T-helper 2 cell (primary cell): ENCODE data around the gene MIA.
"Not testable (repeated sequence)": the region's sequence is repeated elsewhere in the genome, so short reads cannot be mapped to it uniquely, and the experiment has no call there.

Experiments
- DNase-seq, 5 experiments: peaks; one replicate each; pipeline versions ENCODE4 v3.0.0 to v3.0.0-alpha.2; 2012 to 2022
- total RNA-seq, 2 donors: gene quantifications; one replicate each; lab custom pipeline; 2026; lab: John Stamatoyannopoulos, UW

MIA gene
- total RNA-seq = 0.07 to 0.31 reads per million in 2 donors

GRCh38 chr19:40774916-40775631, at the start of gene MIA:
Gene MIA (plus strand): TSS chr19:40775521. CDS start chr19:40775543, 22 bp downstream.
- no peak for DNase-seq

- DNase-seq = no peak
Observed at GRCh38 chr19:40726279-40726678, 49.0 kb upstream of the MIA start.

GRCh38 chr19:40730065-40730464, 45.3 kb upstream of the MIA start:
- not testable (repeated sequence) for DNase-seq

GRCh38 chr19:40732304-40732703, 43.0 kb upstream of the MIA start:
- not testable (repeated sequence) for DNase-seq

DNA sequence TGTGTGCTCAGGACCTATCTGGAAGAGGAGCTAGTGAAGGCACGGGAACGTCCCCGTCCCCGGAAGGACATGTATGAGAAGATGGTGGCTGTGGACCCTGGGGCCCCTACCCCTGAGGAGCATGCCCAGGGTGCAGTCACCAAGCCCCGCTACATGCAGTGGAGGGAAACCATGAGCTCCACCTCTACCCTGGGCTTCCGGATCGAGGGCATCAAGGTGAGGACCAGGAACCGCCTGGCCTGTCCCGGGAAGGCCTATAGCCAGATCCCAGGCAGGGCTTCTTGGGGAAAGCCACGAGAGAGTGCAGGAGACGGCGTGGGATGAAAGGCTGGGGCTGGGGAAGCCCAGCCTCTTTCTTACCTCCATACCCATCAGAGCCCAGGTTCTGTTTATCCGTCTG, 42.2 kb upstream of the MIA start:
- no peak for DNase-seq

DNA sequence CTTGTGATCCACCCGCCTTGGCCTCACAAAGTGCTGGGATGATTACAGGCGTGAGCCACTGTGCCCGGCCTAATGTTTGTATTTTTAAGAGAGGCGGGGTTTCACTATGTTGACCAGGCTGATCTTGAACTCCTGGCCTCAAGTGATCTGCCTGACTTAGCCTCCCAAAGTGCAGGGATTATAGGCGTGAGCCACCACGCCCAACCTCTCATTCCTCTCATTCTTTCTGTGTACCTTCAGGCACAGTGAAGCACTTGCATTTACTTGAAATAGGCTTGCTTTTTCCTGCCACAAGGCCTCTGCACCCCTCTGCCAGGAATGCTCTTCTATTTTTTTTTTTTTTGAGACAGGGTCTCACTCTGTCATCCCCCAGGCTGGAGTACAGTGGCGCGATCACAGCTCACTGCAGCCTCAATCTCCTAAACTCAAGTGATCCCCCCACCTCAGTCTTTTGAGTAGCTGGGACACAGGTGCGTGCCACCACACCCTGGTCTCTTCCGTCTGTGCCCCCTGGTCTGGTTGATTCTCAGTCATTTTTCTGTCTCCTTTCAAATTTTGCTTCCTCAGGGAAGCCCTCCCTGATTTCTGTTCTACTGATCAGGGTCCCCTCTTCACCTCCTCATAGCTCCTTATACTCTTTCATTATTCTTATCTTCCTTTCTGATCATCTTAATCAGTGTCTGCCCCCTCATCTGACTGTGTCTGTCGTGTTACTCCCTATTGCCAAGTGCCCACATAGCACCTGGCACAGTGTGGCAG, 40.1 kb upstream of the MIA start:
- no peak for DNase-seq

GRCh38 chr19:40736661-40737060, 38.7 kb upstream of the MIA start:
- no peak for DNase-seq

DNA sequence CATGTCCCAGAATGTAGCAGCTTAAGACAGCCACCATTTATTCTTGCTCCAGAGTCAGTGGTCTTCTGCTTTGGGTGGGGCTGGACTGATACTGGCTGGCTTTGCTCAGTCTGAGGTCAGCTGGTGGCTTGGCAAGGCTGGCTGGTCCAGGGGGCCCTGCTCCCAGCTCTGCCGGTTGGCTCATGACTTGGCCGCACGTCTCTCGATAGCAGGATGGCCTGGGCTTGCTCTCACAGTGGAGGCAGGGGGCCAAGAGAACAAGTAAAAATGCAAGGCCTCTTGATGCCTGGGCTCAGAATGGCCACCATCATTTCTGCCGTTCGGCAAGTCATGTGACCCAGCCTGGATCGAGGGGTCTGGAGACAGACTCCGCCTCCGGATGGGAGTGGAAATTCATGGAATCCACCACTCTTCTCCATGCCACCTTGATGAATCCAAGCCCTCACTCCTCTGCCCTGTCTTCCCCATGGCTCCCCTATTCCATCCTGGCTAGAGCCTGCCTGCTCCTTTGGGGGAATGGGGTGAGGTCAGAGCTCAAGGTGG, 38.1 kb upstream of the MIA start:
- no peak for DNase-seq

DNA sequence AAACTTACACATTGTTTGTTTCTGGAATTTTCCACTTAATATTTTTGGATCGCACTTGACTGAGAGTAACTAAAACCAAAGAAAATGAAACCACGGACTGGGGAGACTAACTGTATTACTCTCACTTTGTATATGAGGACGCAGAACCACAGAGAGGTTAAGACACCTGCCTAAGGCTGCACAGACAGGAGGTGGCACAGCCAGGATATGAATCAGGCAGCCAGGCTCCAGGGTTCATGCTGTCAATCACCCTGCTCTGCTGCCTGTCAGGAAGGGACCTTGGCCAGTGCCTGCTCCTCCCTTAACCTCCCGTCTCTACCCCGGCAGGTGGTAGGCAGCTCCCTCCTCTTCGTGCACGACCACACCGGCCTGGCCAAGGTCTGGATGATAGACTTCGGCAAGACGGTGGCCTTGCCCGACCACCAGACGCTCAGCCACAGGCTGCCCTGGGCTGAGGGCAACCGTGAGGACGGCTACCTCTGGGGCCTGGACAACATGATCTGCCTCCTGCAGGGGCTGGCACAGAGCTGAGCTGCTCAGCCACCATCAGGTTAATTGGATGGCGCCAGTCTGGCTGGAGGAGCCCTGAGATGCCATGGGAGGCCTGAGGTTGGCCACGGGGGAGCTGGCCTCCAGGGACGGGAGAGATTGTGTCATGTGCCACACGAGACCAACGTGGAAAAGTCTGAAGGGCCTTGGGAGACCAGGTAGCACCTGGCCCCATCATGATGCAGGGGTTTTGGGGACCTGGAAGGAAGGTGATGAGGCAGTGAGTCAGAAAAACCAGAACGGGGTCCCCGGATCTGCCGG, 36.1 kb upstream of the MIA start:
- DNase-seq = no peak

- no peak for DNase-seq
Observed at GRCh38 chr19:40739871-40740703, 35.2 kb upstream of the MIA start.

DNA sequence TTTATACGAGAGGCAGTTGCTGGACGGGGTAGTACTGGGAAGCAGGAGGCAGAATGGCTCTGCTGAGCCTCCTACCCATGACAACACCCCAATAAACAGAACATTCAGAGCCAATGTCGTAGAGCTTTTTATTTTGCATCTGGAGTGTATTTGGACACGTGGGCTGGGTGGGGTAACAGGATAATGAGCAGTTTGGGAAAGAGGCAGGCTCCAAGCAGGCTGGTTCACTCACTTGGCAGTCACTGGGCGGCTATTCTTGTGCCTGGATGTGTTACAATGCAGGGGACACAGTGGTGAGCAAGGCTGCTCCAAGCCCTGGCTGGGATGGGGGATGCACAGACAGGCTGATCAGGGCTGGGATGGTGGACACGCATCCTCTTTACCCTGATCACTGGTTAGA, 34.6 kb upstream of the MIA start:
- DNase-seq = no peak

DNA sequence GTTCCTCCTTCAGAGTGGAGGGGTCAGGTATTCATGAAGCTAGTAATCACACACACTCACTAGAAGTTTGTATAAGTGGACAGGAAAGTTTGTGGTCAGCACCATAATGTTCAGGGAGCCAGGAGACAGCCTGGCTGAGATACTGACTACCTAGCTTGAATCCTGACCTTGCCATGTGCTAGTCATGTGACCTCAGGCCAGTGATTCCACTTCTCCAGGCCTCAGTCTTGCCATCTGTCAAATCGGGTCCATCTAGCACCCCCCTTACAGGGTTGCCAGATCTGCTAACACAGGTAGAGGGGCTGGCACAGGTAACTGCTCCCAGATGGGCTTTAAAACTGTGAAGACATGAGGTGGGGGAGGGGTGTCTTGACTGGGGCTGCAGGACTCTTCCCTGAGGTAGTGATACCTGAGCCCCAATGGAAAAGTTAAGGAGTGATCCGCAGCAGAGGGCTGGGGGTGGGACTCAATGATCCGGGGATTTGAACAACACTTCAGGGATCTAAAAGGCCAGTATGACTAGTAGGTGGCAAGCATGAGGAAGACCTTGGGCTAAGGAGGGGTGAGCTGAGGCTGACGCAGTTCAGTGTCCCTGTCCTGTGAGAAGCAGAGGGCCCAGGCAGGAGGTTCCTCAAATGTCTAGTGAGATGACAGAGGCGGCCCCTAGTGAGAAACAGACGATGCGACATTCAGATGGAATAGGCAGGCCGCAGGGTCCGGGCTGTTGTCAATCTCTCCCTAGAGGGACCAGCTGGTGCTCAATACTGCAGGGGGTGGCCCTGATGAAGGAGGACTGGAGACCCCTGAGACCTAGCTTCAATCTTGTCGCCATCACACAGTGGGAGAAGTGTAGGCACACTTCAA, 33.6 kb upstream of the MIA start:
- DNase-seq = no peak

GRCh38 chr19:40742477-40742876, 32.8 kb upstream of the MIA start:
- no peak for DNase-seq

- DNase-seq = no peak
Observed at GRCh38 chr19:40742886-40743285, 32.4 kb upstream of the MIA start.

GRCh38 chr19:40743926-40744325, 31.4 kb upstream of the MIA start:
- no peak for DNase-seq

DNA sequence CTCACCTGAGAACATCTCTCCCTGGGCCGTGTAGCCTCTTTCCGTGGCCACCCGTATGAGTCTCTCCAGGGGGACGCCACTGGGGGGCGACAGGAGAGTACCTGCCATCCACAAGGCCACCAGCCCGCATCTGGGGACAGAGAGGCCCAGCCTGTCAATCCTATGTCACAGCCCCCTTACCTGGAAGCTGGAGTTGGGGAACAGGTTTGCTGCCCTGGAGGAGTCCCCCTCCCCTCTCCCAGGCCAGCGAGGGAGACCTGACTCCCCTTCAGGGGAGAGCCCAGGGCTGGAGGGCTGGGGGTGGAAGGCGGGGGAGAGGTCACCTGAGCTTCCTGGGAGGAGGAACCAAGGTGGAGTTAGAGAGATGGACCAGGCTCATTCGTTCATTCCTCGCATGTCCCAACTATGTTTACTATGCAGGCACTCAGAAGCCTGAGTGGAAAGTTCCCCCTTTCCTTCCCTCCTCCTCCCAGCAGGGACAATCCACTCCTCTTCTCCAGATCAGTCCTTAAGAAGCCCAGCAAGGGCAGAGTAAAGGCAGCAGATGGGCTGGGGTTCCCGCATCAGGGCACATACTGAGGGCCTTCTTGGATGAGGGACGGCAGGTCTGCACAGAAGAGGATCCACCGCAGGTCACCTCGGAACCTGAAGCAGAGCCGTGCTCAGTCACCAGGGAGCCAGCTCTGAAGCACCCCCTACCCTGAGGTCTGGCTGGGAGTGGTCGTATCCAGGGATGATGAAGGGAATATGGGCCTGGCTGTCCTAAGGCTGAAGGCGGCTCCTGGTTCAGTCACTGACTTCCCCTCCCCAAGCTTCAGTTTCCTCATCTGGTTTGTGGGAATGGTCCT, 30.5 kb upstream of the MIA start:
- DNase-seq = peak in 1 of 5 experiments; percentile 34

- no peak for DNase-seq
Observed at GRCh38 chr19:40745402-40745780, 29.9 kb upstream of the MIA start.

DNA sequence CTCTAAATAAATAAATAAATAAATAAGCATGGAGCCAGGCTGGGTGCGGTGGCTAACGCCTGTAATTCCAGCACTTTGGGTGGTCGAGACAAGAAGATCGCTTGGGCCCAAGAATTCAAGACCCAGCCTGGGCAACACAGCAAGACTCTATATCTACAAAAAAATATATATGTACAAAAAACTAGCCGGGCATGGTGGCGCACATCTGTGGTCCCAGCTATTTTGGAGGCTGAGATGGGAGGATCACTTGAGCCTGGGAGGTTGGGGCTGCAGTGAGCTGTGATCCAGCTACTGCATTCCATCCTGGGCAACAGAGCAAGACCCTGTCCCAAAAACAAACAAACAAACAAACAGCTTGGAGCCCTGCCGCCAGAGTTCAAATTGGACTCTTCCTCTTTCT, 27.8 kb upstream of the MIA start:
- no peak for DNase-seq

DNA sequence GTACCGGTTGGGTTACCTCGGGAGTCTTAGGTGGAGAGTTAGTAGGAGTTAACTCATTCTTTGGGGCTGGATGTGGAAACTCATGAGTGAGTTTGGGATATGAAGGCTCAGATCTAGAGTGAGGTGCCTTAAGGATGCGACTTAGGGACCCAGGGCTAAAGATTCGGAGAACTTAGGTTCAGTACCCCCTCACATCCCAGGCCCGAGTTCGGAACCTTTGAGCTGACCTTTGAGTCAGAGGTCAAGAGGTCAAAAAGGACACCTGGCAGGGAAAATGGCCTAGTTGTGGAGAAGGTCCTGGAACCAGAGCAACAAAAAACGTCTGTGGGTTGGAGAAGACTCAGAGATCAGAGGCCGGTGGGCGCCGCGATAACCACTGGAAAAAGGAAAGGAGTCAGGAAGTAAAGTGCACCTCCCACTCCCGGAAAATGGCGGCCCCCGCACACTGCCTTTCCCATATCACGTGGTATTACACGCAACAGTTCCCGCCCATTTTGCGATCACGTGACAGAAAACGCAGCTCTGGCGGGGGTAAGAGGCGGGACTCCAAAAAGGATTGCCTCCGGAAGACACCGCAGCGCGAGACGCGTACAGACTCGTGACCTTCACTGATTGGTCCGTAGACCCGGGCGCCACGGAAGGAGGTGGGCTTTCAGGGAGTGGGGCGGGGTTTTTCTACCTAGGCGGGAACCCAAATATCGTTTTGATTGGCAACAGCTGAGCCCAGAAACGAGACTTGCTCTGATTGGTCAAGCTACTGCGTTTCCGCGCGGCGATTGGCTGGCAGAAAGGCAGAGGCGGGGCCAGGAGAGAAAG, 25.1 kb upstream of the MIA start, which contains the start of gene ACTMAP:
ACTMAP (minus strand) TSS at position 420 of the 816 bp plus-strand sequence. CDS start 674 bp downstream, outside the sequence.
- DNase-seq = peak; percentile 93 to 100 (median 99)
